Measurements from ENCODE around the gene ASXL2.

- no peak for TF ChIP-seq YY1 (IDR thresholded peaks at IDR 0.05; ENCODE audit: insufficient read depth, insufficient read length)
- no peak for TF ChIP-seq ZNF274 (IDR thresholded peaks at IDR 0.05; ENCODE audit: low read depth, low read length)
- no peak for TF ChIP-seq SUZ12 (IDR thresholded peaks at IDR 0.05; ENCODE audit: extremely low read depth, insufficient read depth, insufficient read length)
Measured at GRCh38 chr2:25814681-25815080, 63.6 kb downstream of the ASXL2 start.

Measured in NT2/D1 (cell line).